Skin epidermis (tissue), 12 donors: ENCODE measurements around the gene KRTAP5-6.
"Not testable (repeated sequence)": the region's sequence is repeated elsewhere in the genome, so short reads cannot be mapped to it uniquely, and the experiment has no call there.

Experiments
- H3K27ac ChIP-seq, 21 experiments: fragments of 200-600 bp; sonication (generic) in 11 of 21; one replicate each; pipeline ENCODE4 v1.5.0; 2020; ENCODE audit warnings: mild to moderate bottlenecking in 3 of 21, inconsistent platforms in 2 of 21, moderate library complexity in 2 of 21
- H3K4me3 ChIP-seq, 7 experiments: fragments of 200-600 bp; sonication (generic) in 2 of 7; one replicate each; pipeline ENCODE4 v1.5.0; 2020; ENCODE audit warnings: inconsistent platforms in 2 of 7, mild to moderate bottlenecking in 2 of 7, moderate library complexity in 1 of 7

The KRTAP5-6 gene

GRCh38 chr11:1660111-1660867, 36.7 kb upstream of the KRTAP5-6 start:
- Histone ChIP-seq H3K27ac (no peak overlapping the region), H3K4me3 (no peak overlapping the region)

GRCh38 chr11:1661454-1662269, 35.3 kb upstream of the KRTAP5-6 start:
- not testable (repeated sequence) for H3K27ac ChIP-seq, H3K4me3 ChIP-seq

- not testable (repeated sequence) for H3K4me3 ChIP-seq, H3K27ac ChIP-seq
These were observed 34.2 kb upstream of the KRTAP5-6 start for GRCh38 chr11:1662699-1663283.

- Histone ChIP-seq H3K4me3 (no peak overlapping the region), H3K27ac (no peak overlapping the region)
These were observed 31.7 kb upstream of the KRTAP5-6 start for GRCh38 chr11:1665313-1665712.

- H3K27ac ChIP-seq = no peak overlapping the region
- H3K4me3 ChIP-seq = no peak overlapping the region
These were observed 29.7 kb upstream of the KRTAP5-6 start for GRCh38 chr11:1667121-1667850.

- H3K4me3 ChIP-seq = no peak overlapping the region
- no peak overlapping the region for H3K27ac ChIP-seq
These were observed 29.1 kb upstream of the KRTAP5-6 start for GRCh38 chr11:1667906-1668305.

- no peak overlapping the region for H3K4me3 ChIP-seq
- no peak overlapping the region for H3K27ac ChIP-seq
These were observed 28.0 kb upstream of the KRTAP5-6 start for GRCh38 chr11:1668911-1669473.

- H3K27ac ChIP-seq = no peak overlapping the region
- no peak overlapping the region for H3K4me3 ChIP-seq
These were observed 27.3 kb upstream of the KRTAP5-6 start for GRCh38 chr11:1669546-1670218.

GRCh38 chr11:1670457-1670856, 26.5 kb upstream of the KRTAP5-6 start:
- H3K27ac ChIP-seq, H3K4me3 ChIP-seq: not testable (repeated sequence)

GRCh38 chr11:1670905-1671371, 26.1 kb upstream of the KRTAP5-6 start:
- no peak overlapping the region for H3K4me3 ChIP-seq
- no peak overlapping the region for H3K27ac ChIP-seq

GRCh38 chr11:1671658-1672057, 25.3 kb upstream of the KRTAP5-6 start:
- Histone ChIP-seq H3K4me3 (no peak overlapping the region), H3K27ac (no peak overlapping the region)

GRCh38 chr11:1672613-1673350, 24.2 kb upstream of the KRTAP5-6 start:
- Histone ChIP-seq H3K27ac (no peak overlapping the region), H3K4me3 (no peak overlapping the region)

GRCh38 chr11:1673446-1674172, 23.4 kb upstream of the KRTAP5-6 start:
- H3K27ac ChIP-seq = no peak overlapping the region
- H3K4me3 ChIP-seq = no peak overlapping the region

GRCh38 chr11:1674173-1675131, 22.5 kb upstream of the KRTAP5-6 start:
- no peak overlapping the region for H3K4me3 ChIP-seq
- no peak overlapping the region for H3K27ac ChIP-seq

GRCh38 chr11:1675536-1676228, 21.3 kb upstream of the KRTAP5-6 start:
- Histone ChIP-seq H3K4me3 (no peak overlapping the region), H3K27ac (no peak overlapping the region)

- no peak overlapping the region for H3K4me3 ChIP-seq
- no peak overlapping the region for H3K27ac ChIP-seq
These were observed 20.7 kb upstream of the KRTAP5-6 start for GRCh38 chr11:1676229-1676740.
